ENCODE measurements around the gene CARMIL1. TPM values are rescaled to one million over a fixed set of nuclear protein-coding genes. Genes with fewer than 3 reads are reported as not detected.

Gene CARMIL1
- total RNA-seq, 4 donors from 2014 or later: 14.9 to 23.5 (median 20.3) TPM

- intact Hi-C loops (cut with DNase I; ENCODE audit: low total_unique reads): no loop called here
- DNase-seq (ENCODE audit: low spot score in 2 of 2): no peak
- no peak for TF ChIP-seq POLR2A (IDR thresholded peaks at IDR 0.05)
- TF ChIP-seq, protein P1, sequence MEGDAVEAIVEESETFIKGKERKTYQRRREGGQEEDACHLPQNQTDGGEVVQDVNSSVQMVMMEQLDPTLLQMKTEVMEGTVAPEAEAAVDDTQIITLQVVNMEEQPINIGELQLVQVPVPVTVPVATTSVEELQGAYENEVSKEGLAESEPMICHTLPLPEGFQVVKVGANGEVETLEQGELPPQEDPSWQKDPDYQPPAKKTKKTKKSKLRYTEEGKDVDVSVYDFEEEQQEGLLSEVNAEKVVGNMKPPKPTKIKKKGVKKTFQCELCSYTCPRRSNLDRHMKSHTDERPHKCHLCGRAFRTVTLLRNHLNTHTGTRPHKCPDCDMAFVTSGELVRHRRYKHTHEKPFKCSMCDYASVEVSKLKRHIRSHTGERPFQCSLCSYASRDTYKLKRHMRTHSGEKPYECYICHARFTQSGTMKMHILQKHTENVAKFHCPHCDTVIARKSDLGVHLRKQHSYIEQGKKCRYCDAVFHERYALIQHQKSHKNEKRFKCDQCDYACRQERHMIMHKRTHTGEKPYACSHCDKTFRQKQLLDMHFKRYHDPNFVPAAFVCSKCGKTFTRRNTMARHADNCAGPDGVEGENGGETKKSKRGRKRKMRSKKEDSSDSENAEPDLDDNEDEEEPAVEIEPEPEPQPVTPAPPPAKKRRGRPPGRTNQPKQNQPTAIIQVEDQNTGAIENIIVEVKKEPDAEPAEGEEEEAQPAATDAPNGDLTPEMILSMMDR (IDR thresholded peaks at IDR 0.05): no peak
- H3K4me3 ChIP-seq (ENCODE audit: low read depth, poor library complexity, severe bottlenecking): no peak overlapping the region
Measured at GRCh38 chr6:25239059-25239458, 40.1 kb upstream of the CARMIL1 start.

DNA sequence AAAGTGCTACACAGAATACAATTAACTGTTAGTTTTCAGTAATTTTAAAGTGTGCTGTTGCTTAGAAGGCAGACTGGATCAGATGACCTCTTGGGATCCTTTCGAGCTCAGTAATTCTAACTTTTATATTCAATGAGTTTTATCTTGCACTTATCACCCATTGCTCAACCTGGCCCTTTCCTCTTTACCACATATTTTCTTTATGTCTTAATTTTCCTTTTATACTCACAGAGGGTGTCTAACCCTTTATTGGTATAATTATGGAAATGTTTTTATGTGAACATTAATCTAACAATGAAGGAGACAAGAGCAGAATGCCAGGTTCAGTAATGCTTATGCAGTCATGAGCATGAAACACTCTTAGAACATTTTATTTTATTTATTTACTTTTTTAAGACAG is 39.7 kb upstream of the CARMIL1 start:
- WGBS, 2 donors: 54 to 67% methylated on average over 1 of the region's 1 CpG
- DNase-seq (ENCODE audit: low spot score in 2 of 2): no peak
- TF ChIP-seq POLR2A (IDR thresholded peaks at IDR 0.05): no peak
- TF ChIP-seq, protein P1 (IDR thresholded peaks at IDR 0.05): no peak
- H3K4me3 ChIP-seq (ENCODE audit: low read depth, poor library complexity, severe bottlenecking): no peak overlapping the region
- intact Hi-C loops (cut with DNase I; ENCODE audit: low total_unique reads): no loop called here

DNA sequence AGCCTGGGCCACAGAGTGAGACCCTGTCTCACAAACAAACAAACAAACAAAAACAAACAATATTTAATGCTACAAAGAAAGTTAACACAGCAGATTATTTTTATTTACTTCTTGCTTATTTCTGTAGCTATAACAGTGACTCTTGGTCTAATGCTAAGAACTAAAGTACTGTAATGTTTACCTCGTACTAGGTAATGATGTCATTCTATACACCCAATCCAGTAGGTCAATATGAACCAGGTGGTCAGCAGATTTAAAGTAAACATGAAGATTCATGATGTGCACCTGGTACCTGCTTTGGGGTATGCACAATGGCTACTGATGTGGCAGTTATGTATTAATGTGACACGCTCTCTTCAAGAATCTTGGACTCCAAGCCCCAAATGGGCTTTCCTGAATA is 36.6 kb upstream of the CARMIL1 start:
- TF ChIP-seq, protein P1 (IDR thresholded peaks at IDR 0.05): no peak
- WGBS, 2 donors: 88 to 95% methylated on average over 2 of the region's 2 CpGs
- intact Hi-C loops (cut with DNase I; ENCODE audit: low total_unique reads): no loop called here
- H3K4me3 ChIP-seq (ENCODE audit: low read depth, poor library complexity, severe bottlenecking): no peak overlapping the region
- no peak for DNase-seq (ENCODE audit: low spot score in 2 of 2)

DNA sequence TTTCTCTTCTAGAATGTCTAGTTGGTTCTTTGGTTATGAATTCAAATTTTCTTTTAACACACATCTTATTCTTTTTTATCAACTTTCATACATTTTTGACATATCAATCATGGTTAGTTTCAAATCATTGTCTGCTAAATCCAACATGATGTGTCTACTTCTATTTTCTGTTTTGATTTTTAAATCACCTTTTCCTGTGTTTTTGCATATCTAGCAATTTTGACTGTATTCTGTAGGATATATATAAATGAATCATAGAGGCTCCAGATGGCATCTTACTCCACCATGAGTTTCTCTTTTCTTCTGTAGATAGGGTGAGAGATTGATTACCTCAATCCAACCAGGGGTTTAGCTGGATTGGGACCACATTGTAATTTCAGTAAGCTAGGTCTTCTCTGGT is 34.3 kb upstream of the CARMIL1 start:
- no peak overlapping the region for H3K4me3 ChIP-seq (ENCODE audit: low read depth, poor library complexity, severe bottlenecking)
- no peak for DNase-seq (ENCODE audit: low spot score in 2 of 2)
- TF ChIP-seq POLR2A (IDR thresholded peaks at IDR 0.05): no peak
- TF ChIP-seq, protein P1 (IDR thresholded peaks at IDR 0.05): no peak
- intact Hi-C loops (cut with DNase I; ENCODE audit: low total_unique reads): no loop called here

DNA sequence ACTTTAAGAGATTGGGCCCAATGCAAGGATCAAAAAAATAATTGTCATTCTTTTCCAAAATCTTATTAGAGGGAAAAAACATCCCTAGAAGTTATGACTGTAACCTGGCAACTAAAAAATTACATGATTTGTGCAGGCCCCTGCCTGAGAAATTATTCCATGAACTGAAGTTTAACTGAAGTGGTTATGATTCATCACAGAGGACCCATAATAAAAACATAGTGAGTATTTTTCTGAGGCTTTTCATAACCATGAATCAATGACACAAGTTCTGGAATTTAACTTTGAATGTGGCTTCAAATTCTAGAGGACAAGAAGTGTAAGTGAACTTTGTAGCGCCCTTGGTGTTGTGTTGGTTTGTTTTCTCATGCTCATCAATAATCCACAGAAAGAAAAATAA is 31.1 kb upstream of the CARMIL1 start:
- H3K4me3 ChIP-seq (ENCODE audit: low read depth, poor library complexity, severe bottlenecking): no peak overlapping the region
- 86 to 97% methylated on average over 1 of the region's 1 CpG for whole genome bisulfite sequencing, 2 donors
- no peak for TF ChIP-seq POLR2A (IDR thresholded peaks at IDR 0.05)
- TF ChIP-seq, protein P1 (IDR thresholded peaks at IDR 0.05): no peak
- intact Hi-C loops (cut with DNase I; ENCODE audit: low total_unique reads): no loop called here
- DNase-seq (ENCODE audit: low spot score in 2 of 2): no peak

- WGBS, 2 donors: 80 to 85% methylated on average over 1 of the region's 1 CpG
- DNase-seq (ENCODE audit: low spot score in 2 of 2): no peak
- no peak for TF ChIP-seq POLR2A (IDR thresholded peaks at IDR 0.05)
- TF ChIP-seq, protein P1 (IDR thresholded peaks at IDR 0.05): no peak
- no peak overlapping the region for H3K4me3 ChIP-seq (ENCODE audit: low read depth, poor library complexity, severe bottlenecking)
- intact Hi-C loops (cut with DNase I; ENCODE audit: low total_unique reads): no loop called here
Measured at GRCh38 chr6:25249133-25249532, 30.0 kb upstream of the CARMIL1 start.
